ENCODE measurements around the gene SLIT3.

The SLIT3 gene

DNA sequence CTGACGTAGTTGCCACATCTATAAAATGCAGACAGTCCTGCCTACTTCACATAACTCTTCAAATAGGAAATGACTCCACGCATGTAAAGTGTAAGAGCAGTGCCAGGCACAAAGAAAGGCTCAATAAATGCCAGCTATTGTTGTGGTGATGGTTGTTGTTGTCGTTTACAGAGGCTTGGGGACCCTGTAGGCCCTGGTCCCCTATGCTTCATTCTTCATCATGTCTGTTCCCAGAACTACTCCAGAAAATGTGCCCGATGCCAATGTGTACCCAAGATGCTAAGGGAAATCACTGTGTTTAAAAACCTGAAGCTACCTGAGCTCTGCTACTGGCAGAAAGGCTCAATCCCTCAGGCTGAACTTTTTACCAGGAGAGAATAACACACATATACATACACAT lies 9.1 kb downstream of the SLIT3 start:
- no peak for TF ChIP-seq CTCF (conservative IDR thresholded peaks at IDR 0.05; ENCODE audit: low read depth, low read length)
- DNase-seq (ENCODE audit: low read depth): no peak
- no peak overlapping the region for H3K4me3 ChIP-seq (ENCODE audit: low read depth, low read length)

- no peak overlapping the region for H3K4me3 ChIP-seq (ENCODE audit: low read depth, low read length)
- no peak for TF ChIP-seq CTCF (conservative IDR thresholded peaks at IDR 0.05; ENCODE audit: low read depth, low read length)
- DNase-seq (ENCODE audit: low read depth): no peak
Measured at GRCh38 chr5:169290895-169291294, 10.0 kb downstream of the SLIT3 start.

- DNase-seq (ENCODE audit: low read depth): no peak
- no peak overlapping the region for H3K4me3 ChIP-seq (ENCODE audit: low read depth, low read length)
- no peak for TF ChIP-seq CTCF (conservative IDR thresholded peaks at IDR 0.05; ENCODE audit: low read depth, low read length)
Measured at GRCh38 chr5:169289520-169289919, 11.4 kb downstream of the SLIT3 start.

GRCh38 chr5:169288066-169288930 lies 12.6 kb downstream of the SLIT3 start:
- no peak for TF ChIP-seq CTCF (conservative IDR thresholded peaks at IDR 0.05; ENCODE audit: low read depth, low read length)
- DNase-seq (ENCODE audit: low read depth): no peak
- no peak overlapping the region for H3K4me3 ChIP-seq (ENCODE audit: low read depth, low read length)

DNA sequence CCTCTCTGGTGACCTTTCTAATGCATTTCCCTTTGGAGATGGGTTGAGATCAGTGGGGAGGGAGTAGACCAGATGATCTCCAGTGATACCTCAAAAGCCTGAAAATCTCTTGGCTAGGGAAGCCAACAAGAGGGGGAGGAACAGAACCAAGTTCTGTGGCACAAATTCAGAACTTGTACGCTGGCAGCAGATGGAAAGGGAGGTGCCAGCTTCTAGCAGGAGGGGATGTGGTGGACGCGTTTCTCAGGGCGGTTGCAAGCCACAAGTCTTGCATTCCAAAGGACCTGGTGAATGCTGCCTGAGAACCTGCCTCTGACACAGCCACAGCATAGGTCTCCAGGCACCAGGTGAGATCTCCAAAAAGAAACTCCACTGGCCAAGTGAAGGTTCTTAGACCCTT lies 13.4 kb downstream of the SLIT3 start:
- no peak overlapping the region for H3K4me3 ChIP-seq (ENCODE audit: low read depth, low read length)
- no peak for TF ChIP-seq CTCF (conservative IDR thresholded peaks at IDR 0.05; ENCODE audit: low read depth, low read length)
- no peak for DNase-seq (ENCODE audit: low read depth)

GRCh38 chr5:169286572-169287300 lies 14.2 kb downstream of the SLIT3 start:
- no peak for TF ChIP-seq CTCF (conservative IDR thresholded peaks at IDR 0.05; ENCODE audit: low read depth, low read length)

More at GRCh38 chr5:169286572-169287300, 14.2 kb downstream of the SLIT3 start:
- no peak for DNase-seq (ENCODE audit: low read depth)
- no peak overlapping the region for H3K4me3 ChIP-seq (ENCODE audit: low read depth, low read length)
